Effector CD8-positive, alpha-beta T cell (primary cell): ENCODE measurements around the gene PTPRB.

Experiments
- DNase-seq: peaks from one replicate; lab custom pipeline; 2025; lab: John Stamatoyannopoulos, UW
- total RNA-seq, 4 experiments: gene quantifications; one replicate each; lab custom pipeline; 2026; lab: John Stamatoyannopoulos, UW

The PTPRB gene
- 0.44 to 28.3 (median 9.8) reads per million in 4 experiments for total RNA-seq

- no peak for DNase-seq
Measured at GRCh38 chr12:70637303-70638085, at the start of gene PTPRB. Gene PTPRB, minus strand, starts transcription at chr12:70637429. Its CDS starts 34 bp downstream, at chr12:70637395.

GRCh38 chr12:70686907-70687306 lies 49.7 kb upstream of the PTPRB start:
- DNase-seq: no peak

- DNase-seq: no peak
Measured at GRCh38 chr12:70686299-70686698, 49.1 kb upstream of the PTPRB start.

GRCh38 chr12:70683976-70684375 lies 46.7 kb upstream of the PTPRB start:
- no peak for DNase-seq

GRCh38 chr12:70671698-70672097 lies 34.5 kb upstream of the PTPRB start:
- DNase-seq: no peak

DNA sequence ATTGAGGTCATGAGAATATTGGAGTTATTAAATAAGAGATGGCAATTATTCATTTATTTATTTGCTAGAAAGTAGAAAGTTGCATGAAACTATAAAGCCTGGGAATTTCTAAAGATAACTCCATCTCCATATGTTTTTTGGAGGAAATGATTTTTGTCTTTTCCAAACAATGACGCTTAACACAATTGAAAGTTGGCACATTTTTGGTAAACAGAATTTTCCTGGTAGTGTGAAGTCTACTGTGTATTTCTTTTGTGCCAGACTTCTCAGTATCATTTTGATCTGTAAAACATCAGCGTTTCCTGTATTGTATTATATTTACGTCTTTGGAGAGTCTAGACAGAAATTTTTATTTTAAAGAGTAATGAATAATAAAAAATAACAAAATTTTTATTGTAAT lies 33.7 kb upstream of the PTPRB start:
- DNase-seq: no peak

DNA sequence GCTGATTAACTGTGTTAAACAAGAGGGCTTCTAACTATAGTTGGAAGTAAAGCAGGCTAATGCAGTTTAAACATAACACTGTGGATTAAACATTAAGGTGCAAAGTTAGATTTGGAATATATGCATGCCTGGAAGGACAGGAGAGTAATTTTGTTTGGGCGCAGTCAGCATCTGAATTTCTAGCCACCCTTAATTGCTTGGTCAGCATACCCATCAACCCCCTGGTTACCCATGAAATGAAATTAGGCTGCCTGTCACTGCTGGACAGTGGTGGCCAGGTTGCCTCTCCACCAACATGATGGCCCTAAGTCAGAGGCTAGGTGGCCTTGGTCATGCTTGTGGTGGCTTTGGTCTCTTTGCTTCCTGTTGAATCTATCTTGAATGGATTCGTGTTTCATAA lies 30.0 kb upstream of the PTPRB start:
- DNase-seq: no peak

DNA sequence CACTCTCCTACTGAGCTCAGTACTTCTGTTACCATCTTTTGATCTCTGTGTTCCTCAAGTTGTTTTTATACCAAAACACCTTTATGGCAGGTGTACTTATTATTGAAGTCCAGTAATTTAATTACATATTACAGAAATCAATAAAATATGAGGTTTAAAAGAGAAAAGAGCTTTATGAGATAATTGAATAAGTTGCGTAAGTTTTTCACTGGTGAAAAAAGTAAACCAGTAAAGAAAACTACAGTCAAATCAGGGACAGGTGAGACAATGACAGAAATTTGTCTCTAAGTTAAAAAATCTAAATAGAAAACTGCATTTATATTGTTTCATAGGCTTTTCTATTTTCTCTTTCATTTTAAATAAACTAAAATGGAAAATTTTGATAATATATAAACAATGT lies 29.1 kb upstream of the PTPRB start:
- DNase-seq: no peak

DNA sequence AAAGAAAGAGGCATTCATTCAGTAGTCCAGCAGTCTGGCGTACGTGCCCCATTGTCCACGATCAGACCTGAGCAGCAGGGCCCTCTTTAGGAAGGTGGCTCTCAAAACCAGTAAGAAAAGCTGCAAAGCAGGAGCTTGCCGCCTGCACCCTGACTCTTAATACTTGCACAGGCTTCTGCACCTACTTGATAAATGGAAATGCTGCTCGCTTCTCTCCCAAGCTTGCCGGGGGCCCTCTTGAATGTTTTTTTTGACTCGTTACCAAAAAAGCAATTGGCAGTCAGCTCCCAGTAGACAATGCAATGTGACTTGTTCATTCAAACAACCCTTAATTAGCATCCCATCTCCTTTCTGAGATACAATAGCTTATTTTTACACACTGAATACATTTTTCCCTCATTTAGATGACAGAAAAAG lies 27.2 kb upstream of the PTPRB start:
- DNase-seq: no peak

DNA sequence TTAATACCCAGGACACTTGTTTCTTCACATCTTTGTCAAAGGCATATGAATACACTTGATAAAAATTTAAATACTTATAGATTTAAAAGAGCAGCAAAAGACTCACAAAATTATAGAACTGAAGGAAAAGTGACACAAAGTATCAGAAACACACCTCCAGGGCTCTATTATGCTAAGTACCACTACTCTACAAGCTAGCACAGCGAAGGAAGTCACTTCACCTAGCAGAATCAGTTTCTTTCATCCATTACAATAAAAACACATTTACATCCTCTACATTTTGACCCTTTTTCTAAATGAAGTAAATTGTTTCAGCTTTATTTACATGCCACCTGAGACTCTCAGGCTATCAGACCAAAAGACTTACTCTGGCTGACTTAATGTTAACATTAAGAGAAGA lies 26.6 kb upstream of the PTPRB start:
- no peak for DNase-seq

DNA sequence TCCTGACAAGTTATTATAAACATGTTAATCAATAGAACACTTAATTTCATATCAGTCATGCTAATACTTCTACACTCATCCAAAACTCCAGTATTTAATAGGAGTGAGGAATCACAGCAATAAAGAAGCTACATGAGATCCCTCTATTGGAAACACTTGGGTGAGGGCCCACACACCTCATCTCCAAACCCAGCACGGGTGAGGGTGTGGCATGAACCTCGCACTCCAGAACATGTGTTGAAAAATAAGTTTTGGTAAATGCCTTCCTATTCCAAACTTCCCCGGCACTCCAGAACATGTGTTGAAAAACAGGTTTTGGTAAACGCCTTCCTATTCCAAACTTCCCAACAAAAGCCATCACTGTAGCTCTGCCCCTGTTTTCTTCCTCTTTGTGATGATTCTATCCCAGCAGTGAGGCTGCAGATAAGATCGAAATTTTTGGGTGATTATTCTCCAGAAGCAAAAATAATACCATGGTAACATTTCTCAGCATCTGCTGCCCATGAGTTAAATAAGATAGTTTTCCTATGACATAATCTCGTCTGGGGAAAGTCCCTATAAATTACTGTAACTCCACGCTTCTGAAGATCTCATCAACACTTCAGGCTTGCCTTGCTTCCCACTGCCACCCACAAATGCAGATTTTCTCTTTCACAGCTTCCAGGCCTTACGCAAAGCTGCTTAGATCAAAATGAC lies 24.4 kb upstream of the PTPRB start:
- DNase-seq: no peak

DNA sequence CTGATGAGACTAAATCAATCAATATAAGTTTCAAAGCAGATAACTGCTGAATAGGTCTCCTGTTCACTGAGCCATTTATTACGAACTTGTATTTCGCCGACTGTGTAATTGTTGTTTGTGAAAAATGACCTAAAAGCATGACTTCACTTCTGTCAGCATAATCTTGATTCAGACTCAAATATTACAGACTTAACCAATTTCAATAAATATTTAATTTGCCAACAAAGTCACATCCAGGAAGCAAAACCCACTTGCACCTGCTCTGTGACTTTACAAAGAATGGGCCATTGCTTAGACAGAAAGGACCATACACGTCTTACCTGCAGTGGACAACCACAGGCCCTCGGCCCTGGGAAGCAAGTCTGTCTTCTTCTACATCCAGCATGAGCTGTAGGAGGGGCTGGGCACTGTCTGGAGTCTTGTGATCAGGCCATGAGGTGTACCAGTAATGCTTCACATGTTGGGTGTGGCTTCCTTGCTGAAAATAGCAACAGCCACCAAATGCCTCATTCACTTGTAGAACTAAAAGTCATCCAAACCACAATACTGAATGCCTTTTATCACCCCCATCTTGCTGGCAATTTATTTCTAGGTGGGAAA lies 23.5 kb upstream of the PTPRB start:
- DNase-seq: no peak

GRCh38 chr12:70660002-70660604 lies 22.9 kb upstream of the PTPRB start:
- DNase-seq: no peak

- no peak for DNase-seq
Measured at GRCh38 chr12:70659077-70659606, 21.9 kb upstream of the PTPRB start.

- no peak for DNase-seq
Measured at GRCh38 chr12:70657616-70658286, 20.5 kb upstream of the PTPRB start.

DNA sequence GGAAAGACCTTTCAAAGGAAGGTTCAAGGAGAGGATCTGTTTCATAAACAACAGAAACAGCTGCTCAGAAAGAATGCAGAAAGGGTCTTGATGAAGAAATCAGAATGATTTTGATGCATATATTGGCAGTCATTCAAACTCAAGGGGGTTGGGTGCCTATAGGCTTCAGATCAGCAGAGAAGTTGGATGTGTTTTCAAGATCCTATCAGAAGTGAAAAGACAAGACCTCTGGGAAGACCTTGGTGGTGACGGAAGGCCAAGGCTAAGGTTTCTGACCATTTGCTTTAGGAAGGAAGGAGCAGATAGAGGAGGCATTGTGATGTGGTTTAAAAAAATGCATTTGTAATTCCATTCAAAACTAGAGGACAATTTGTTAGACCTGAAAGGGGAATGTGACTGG lies 15.2 kb upstream of the PTPRB start:
- DNase-seq: no peak

- no peak for DNase-seq
Measured at GRCh38 chr12:70648831-70649230, 11.6 kb upstream of the PTPRB start.

DNA sequence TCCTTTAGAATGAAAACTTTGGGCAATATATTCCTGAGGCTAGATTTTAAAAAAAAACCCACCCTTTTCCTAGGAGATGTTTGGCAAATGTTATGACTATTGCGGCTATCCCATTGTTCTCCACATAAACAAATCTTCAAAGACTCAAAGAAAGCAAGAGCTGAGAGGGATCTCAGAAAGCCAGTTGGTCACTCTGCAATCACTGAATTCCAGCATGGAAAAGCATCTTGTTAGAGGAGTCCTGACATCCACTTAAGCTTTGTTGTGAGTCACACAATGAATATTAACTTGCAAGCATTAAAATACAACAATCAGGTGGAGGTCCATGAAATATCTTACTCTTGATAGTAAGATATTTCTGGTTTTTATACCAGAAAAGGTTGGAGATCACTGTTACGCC lies 11.0 kb upstream of the PTPRB start:
- no peak for DNase-seq

DNA sequence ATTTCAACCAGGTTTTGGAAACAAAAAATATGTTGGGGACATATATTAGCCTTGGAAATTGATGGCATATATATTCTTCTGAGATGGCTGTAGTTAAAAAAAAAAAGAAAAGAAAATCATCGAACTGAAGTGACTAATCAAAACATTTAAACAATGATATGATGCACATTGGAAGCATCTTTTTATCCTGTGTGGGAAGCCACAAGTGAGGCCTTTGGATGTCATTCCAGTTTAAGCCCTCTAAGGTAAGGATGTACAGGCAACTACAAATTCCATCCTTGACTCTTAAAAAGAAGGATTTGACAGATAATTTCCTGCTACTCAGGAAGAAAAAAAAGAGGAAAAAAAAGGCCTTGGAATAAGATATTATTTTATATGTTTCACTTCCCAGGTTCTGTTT lies 9.6 kb upstream of the PTPRB start:
- DNase-seq: no peak

- no peak for DNase-seq
Measured at GRCh38 chr12:70645494-70646317, 8.5 kb upstream of the PTPRB start.

- DNase-seq: no peak
Measured at GRCh38 chr12:70644861-70645260, 7.6 kb upstream of the PTPRB start.
